Smooth muscle cell (in vitro differentiated cells): ENCODE results near the gene HOXB3. TPM values are rescaled to one million over a fixed set of nuclear protein-coding genes. Genes with fewer than 3 reads are reported as not detected.

Experiments used
- DNase-seq: peaks from one replicate; lab custom pipeline; 2025; ENCODE audit not compliant: unreplicated experiment; lab: John Stamatoyannopoulos, UW
- H2AFZ ChIP-seq: fragments of 200-600 bp; sonication (generic); 2 replicates; pipeline ENCODE4 v1.6.0; 2016; ENCODE audit warnings: antibody characterized with exemption, low read depth, mild to moderate bottlenecking
- H3F3A ChIP-seq: fragments of 200-600 bp; sonication (generic); 2 replicates; pipeline ENCODE4 v1.6.0; 2017; ENCODE audit warnings: antibody characterized with exemption, low read depth
- H3K27ac ChIP-seq: fragments of 200-600 bp; sonication (generic); 2 replicates; pipeline ENCODE4 v1.5.1; 2016; ENCODE audit warnings: low read depth, mild to moderate bottlenecking
- H3K27me3 ChIP-seq: fragments of 200-600 bp; sonication (generic); 2 replicates; pipeline ENCODE4 v1.6.1; 2016; ENCODE audit warnings: low read depth, mild to moderate bottlenecking
- H3K36me3 ChIP-seq: fragments of 200-600 bp; sonication (generic); 2 replicates; pipeline ENCODE4 v1.5.1; 2016; ENCODE audit warnings: low read depth
- H3K4me1 ChIP-seq: fragments of 200-600 bp; sonication (generic); 2 replicates; pipeline ENCODE4 v1.5.1; 2016; ENCODE audit warnings: low read depth
- H3K4me2 ChIP-seq: fragments of 200-600 bp; sonication (generic); 2 replicates; pipeline ENCODE4 v1.6.0; 2016; ENCODE audit warnings: mild to moderate bottlenecking
- H3K4me3 ChIP-seq: fragments of 200-600 bp; sonication (generic); 2 replicates; pipeline ENCODE4 v1.5.1; 2016; ENCODE audit warnings: mild to moderate bottlenecking
- H3K79me2 ChIP-seq: fragments of 200-600 bp; sonication (generic); 2 replicates; pipeline ENCODE4 v1.6.0; 2016; ENCODE audit warnings: low read depth, mild to moderate bottlenecking
- H3K9ac ChIP-seq: fragments of 200-600 bp; sonication (generic); 2 replicates; pipeline ENCODE4 v1.6.0; 2016; ENCODE audit warnings: low read depth
- H3K9me3 ChIP-seq: fragments of 200-600 bp; sonication (generic); replicated peaks from 2 replicates; pipeline ENCODE4 v1.5.1; 2016; ENCODE audit warnings: low read depth
- H4K20me1 ChIP-seq: fragments of 200-600 bp; sonication (generic); 2 replicates; pipeline ENCODE4 v1.6.0; 2016; ENCODE audit warnings: low read depth
- CTCF ChIP-seq: fragments of 200-600 bp; sonication (generic); IDR thresholded peaks from 2 replicates; pipeline ENCODE4 v1.5.1; 2017; ENCODE audit warnings: borderline replicate concordance, mild to moderate bottlenecking, antibody characterized with exemption; ENCODE audit not compliant: insufficient read depth, poor library complexity, severe bottlenecking
- WGBS: methylation state at CpG from one replicate; pipeline ENCODE4 v1.1.7; 2016; ENCODE audit warnings: low lambda C conversion rate; 5-methylcytosine and 5-hydroxymethylcytosine counted together
- polyA plus RNA-seq: library from polyadenylated mRNA; unstranded; fragments of >200 nt; fragmentation: Nextera tagmentation; extraction: Ambion mirVana; gene quantifications from 2 replicates; pipeline ENCODE4 v1.2.1, GENCODE V29; 2016
- total RNA-seq: library from RNA; depleted of rRNA; stranded (reverse); fragments of >200 nt; gene quantifications from 2 replicates; pipeline ENCODE4 v1.2.3, GENCODE V29; 2014

Gene HOXB3
- total and polyA plus RNA-seq, 2 experiments from 2014 or later = 2.8 to 5.1 TPM

GRCh38 chr17:48571024-48571818 lies 18.8 kb downstream of the HOXB3 start:
- Histone ChIP-seq H3K9ac (no peak overlapping the region), H3K4me3 (peak overlapping the region; percentile 2), H3K9me3 (no peaks in the 10 kb centered on the region), H3K27ac (peak overlapping the region; percentile 64), H3K36me3 (no peaks in the 10 kb centered on the region), H4K20me1 (peaks cover 100% of the 10 kb centered on the region), H3K79me2 (peaks cover 49% of the 10 kb centered on the region), H3K4me2 (peak overlapping the region; percentile 64), H2AFZ (no peak overlapping the region), H3F3A (no peaks in the 10 kb centered on the region), H3K4me1 (peaks cover 4% of the 10 kb centered on the region), H3K27me3 (peaks cover 98% of the 10 kb centered on the region)
- 29% methylated on average over 26 of the region's 26 CpGs for WGBS
- DNase-seq = no peak
- TF ChIP-seq CTCF = no peak

GRCh38 chr17:48570325-48571023 lies 19.6 kb downstream of the HOXB3 start:
- no peak for TF ChIP-seq CTCF
- Histone ChIP-seq H3K4me1 (peaks cover 4% of the 10 kb centered on the region), H2AFZ (no peak overlapping the region), H3K27ac (peak overlapping the region; percentile 64), H3K4me3 (peak overlapping the region; percentile 2), H3F3A (no peaks in the 10 kb centered on the region), H3K36me3 (no peaks in the 10 kb centered on the region), H3K4me2 (peak overlapping the region; percentile 64), H3K9ac (no peak overlapping the region), H3K9me3 (no peaks in the 10 kb centered on the region), H3K79me2 (peaks cover 42% of the 10 kb centered on the region), H3K27me3 (peaks cover 98% of the 10 kb centered on the region), H4K20me1 (peaks cover 100% of the 10 kb centered on the region)
- DNase-seq = no peak
- 19% methylated on average over 18 of the region's 19 CpGs for WGBS

GRCh38 chr17:48569674-48570324 lies 20.2 kb downstream of the HOXB3 start:
- Histone ChIP-seq H4K20me1 (peaks cover 100% of the 10 kb centered on the region), H3K79me2 (peaks cover 46% of the 10 kb centered on the region), H3K27me3 (peaks cover 98% of the 10 kb centered on the region), H3K4me2 (peak overlapping the region; percentile 64), H3K9ac (no peak overlapping the region), H2AFZ (no peak overlapping the region), H3K4me3 (no peak overlapping the region), H3F3A (no peaks in the 10 kb centered on the region), H3K36me3 (no peaks in the 10 kb centered on the region), H3K27ac (no peak overlapping the region), H3K9me3 (no peaks in the 10 kb centered on the region), H3K4me1 (peaks cover 5% of the 10 kb centered on the region)
- DNase-seq = no peak
- 41% methylated on average over 6 of the region's 6 CpGs for WGBS
- no peak for TF ChIP-seq CTCF
